Measurements from ENCODE around the gene CCDC107. TPM values are rescaled to one million over a fixed set of nuclear protein-coding genes. Genes with fewer than 3 reads are reported as not detected.

Gene CCDC107
- total and polyA plus RNA-seq, 2 experiments from 2014 or later = 6.9 to 18.4 TPM

DNA sequence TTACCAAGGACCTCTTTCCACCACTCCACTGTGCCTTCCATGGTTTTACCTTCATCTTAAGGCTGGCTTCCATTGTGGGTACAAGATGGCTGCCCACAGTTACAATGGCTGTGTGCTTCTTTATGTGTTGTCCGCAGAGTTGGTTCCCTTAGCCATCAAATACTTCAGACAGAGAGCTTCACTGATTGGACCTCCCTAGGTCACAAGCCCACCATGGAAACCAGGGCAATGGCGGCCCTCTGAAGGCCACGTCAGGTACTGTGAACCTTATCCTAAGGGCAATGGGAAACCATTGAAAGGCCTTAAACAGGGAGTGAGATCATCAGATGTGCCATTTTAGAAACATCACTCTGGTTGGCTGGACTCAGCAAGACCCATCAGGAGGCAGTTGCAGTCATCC is 9.8 kb downstream of the CCDC107 start:
- Histone ChIP-seq H3K27ac (ENCODE audit: low read depth) (no peak overlapping the region), H3K9me2 (ENCODE audit: insufficient read depth) (peaks cover 12% of the 10 kb centered on the region), H3K4me3 (no peak overlapping the region), H4K20me1 (replicated peaks; ENCODE audit: insufficient read depth) (no peaks in the 10 kb centered on the region), H3K4me1 (ENCODE audit: insufficient read depth) (peaks cover 15% of the 10 kb centered on the region), H3K36me3 (ENCODE audit: insufficient read depth) (no peaks in the 10 kb centered on the region), H3K4me2 (no peak overlapping the region), H3K79me2 (replicated peaks; ENCODE audit: insufficient read depth) (peaks cover 8% of the 10 kb centered on the region; the same call in 1 of the 2 replicates), H3K27me3 (ENCODE audit: insufficient read depth) (no peaks in the 10 kb centered on the region), H2AFZ (no peak overlapping the region), H3F3A (replicated peaks; ENCODE audit: low read depth) (0 out of 2 replicates have a peak, but pooled peaks cover 13% of the 10 kb centered on the region)
- Mint-ChIP-seq H3K4me3 (no peak overlapping the region), H3K27me3 (ENCODE audit: insufficient read depth, low read depth, poor library complexity) (peaks cover 6% of the 10 kb centered on the region), H3K27ac (no peak overlapping the region), H3K4me1 (peaks cover 20% of the 10 kb centered on the region), H3K9me3 (no peaks in the 10 kb centered on the region; the same call in 2 of the 3 replicates), H3K36me3 (ENCODE audit: low read depth) (peaks cover 5% of the 10 kb centered on the region)
- ATAC-seq (no peak), DNase-seq (ENCODE audit: low spot score) (no peak)
- TF ChIP-seq ZNF331 (CRISPR knock-in tag; IDR thresholded peaks at IDR 0.05; ENCODE audit: low read depth) (no peak), POLR2AphosphoS5 (IDR thresholded peaks at IDR 0.05; ENCODE audit: low read depth) (no peak), CREB1 (CRISPR knock-in tag; IDR thresholded peaks at IDR 0.05; ENCODE audit: low read depth) (no peak), ZNF114 (CRISPR knock-in tag; IDR thresholded peaks at IDR 0.05) (no peak), JUNB (IDR thresholded peaks at IDR 0.05; ENCODE audit: unreplicated experiment) (no peak), EZH2 (IDR thresholded peaks at IDR 0.05; ENCODE audit: low read depth, unreplicated experiment) (no peak), STAT1 (IDR thresholded peaks at IDR 0.05; ENCODE audit: unreplicated experiment) (no peak), EZH2phosphoT487 (IDR thresholded peaks at IDR 0.05; ENCODE audit: unreplicated experiment) (no peak), NANOG (IDR thresholded peaks at IDR 0.05; ENCODE audit: borderline replicate concordance) (no peak)
- TF ChIP-seq, protein P1, sequence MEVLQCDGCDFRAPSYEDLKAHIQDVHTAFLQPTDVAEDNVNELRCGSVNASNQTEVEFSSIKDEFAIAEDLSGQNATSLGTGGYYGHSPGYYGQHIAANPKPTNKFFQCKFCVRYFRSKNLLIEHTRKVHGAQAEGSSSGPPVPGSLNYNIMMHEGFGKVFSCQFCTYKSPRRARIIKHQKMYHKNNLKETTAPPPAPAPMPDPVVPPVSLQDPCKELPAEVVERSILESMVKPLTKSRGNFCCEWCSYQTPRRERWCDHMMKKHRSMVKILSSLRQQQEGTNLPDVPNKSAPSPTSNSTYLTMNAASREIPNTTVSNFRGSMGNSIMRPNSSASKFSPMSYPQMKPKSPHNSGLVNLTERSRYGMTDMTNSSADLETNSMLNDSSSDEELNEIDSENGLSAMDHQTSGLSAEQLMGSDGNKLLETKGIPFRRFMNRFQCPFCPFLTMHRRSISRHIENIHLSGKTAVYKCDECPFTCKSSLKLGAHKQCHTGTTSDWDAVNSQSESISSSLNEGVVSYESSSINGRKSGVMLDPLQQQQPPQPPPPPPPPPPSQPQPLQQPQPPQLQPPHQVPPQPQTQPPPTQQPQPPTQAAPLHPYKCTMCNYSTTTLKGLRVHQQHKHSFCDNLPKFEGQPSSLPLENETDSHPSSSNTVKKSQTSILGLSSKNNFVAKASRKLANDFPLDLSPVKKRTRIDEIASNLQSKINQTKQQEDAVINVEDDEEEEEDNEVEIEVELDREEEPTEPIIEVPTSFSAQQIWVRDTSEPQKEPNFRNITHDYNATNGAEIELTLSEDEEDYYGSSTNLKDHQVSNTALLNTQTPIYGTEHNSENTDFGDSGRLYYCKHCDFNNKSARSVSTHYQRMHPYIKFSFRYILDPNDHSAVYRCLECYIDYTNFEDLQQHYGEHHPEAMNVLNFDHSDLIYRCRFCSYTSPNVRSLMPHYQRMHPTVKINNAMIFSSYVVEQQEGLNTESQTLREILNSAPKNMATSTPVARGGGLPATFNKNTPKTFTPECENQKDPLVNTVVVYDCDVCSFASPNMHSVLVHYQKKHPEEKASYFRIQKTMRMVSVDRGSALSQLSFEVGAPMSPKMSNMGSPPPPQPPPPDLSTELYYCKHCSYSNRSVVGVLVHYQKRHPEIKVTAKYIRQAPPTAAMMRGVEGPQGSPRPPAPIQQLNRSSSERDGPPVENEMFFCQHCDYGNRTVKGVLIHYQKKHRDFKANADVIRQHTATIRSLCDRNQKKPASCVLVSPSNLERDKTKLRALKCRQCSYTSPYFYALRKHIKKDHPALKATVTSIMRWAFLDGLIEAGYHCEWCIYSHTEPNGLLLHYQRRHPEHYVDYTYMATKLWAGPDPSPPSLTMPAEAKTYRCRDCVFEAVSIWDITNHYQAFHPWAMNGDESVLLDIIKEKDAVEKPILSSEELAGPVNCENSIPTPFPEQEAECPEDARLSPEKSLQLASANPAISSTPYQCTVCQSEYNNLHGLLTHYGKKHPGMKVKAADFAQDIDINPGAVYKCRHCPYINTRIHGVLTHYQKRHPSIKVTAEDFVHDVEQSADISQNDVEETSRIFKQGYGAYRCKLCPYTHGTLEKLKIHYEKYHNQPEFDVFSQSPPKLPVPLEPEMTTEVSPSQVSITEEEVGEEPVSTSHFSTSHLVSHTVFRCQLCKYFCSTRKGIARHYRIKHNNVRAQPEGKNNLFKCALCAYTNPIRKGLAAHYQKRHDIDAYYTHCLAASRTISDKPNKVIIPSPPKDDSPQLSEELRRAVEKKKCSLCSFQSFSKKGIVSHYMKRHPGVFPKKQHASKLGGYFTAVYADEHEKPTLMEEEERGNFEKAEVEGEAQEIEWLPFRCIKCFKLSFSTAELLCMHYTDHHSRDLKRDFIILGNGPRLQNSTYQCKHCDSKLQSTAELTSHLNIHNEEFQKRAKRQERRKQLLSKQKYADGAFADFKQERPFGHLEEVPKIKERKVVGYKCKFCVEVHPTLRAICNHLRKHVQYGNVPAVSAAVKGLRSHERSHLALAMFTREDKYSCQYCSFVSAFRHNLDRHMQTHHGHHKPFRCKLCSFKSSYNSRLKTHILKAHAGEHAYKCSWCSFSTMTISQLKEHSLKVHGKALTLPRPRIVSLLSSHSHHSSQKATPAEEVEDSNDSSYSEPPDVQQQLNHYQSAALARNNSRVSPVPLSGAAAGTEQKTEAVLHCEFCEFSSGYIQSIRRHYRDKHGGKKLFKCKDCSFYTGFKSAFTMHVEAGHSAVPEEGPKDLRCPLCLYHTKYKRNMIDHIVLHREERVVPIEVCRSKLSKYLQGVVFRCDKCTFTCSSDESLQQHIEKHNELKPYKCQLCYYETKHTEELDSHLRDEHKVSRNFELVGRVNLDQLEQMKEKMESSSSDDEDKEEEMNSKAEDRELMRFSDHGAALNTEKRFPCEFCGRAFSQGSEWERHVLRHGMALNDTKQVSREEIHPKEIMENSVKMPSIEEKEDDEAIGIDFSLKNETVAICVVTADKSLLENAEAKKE (CRISPR knock-in tag; IDR thresholded peaks at IDR 0.05) = no peak
- TF ChIP-seq, protein P2, sequence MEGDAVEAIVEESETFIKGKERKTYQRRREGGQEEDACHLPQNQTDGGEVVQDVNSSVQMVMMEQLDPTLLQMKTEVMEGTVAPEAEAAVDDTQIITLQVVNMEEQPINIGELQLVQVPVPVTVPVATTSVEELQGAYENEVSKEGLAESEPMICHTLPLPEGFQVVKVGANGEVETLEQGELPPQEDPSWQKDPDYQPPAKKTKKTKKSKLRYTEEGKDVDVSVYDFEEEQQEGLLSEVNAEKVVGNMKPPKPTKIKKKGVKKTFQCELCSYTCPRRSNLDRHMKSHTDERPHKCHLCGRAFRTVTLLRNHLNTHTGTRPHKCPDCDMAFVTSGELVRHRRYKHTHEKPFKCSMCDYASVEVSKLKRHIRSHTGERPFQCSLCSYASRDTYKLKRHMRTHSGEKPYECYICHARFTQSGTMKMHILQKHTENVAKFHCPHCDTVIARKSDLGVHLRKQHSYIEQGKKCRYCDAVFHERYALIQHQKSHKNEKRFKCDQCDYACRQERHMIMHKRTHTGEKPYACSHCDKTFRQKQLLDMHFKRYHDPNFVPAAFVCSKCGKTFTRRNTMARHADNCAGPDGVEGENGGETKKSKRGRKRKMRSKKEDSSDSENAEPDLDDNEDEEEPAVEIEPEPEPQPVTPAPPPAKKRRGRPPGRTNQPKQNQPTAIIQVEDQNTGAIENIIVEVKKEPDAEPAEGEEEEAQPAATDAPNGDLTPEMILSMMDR (conservative IDR thresholded peaks at IDR 0.05; ENCODE audit: low read depth in 2 of 2) = no peak
- TF ChIP-seq, protein P3, sequence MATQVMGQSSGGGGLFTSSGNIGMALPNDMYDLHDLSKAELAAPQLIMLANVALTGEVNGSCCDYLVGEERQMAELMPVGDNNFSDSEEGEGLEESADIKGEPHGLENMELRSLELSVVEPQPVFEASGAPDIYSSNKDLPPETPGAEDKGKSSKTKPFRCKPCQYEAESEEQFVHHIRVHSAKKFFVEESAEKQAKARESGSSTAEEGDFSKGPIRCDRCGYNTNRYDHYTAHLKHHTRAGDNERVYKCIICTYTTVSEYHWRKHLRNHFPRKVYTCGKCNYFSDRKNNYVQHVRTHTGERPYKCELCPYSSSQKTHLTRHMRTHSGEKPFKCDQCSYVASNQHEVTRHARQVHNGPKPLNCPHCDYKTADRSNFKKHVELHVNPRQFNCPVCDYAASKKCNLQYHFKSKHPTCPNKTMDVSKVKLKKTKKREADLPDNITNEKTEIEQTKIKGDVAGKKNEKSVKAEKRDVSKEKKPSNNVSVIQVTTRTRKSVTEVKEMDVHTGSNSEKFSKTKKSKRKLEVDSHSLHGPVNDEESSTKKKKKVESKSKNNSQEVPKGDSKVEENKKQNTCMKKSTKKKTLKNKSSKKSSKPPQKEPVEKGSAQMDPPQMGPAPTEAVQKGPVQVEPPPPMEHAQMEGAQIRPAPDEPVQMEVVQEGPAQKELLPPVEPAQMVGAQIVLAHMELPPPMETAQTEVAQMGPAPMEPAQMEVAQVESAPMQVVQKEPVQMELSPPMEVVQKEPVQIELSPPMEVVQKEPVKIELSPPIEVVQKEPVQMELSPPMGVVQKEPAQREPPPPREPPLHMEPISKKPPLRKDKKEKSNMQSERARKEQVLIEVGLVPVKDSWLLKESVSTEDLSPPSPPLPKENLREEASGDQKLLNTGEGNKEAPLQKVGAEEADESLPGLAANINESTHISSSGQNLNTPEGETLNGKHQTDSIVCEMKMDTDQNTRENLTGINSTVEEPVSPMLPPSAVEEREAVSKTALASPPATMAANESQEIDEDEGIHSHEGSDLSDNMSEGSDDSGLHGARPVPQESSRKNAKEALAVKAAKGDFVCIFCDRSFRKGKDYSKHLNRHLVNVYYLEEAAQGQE (IDR thresholded peaks at IDR 0.05; ENCODE audit: unreplicated experiment) = no peak
- TF ChIP-seq, protein P4, sequence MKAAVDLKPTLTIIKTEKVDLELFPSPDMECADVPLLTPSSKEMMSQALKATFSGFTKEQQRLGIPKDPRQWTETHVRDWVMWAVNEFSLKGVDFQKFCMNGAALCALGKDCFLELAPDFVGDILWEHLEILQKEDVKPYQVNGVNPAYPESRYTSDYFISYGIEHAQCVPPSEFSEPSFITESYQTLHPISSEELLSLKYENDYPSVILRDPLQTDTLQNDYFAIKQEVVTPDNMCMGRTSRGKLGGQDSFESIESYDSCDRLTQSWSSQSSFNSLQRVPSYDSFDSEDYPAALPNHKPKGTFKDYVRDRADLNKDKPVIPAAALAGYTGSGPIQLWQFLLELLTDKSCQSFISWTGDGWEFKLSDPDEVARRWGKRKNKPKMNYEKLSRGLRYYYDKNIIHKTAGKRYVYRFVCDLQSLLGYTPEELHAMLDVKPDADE (IDR thresholded peaks at IDR 0.05) = no peak
